Hepatocyte (in vitro differentiated cells): ENCODE data around the gene MEF2B.

Experiments used
- CTCF ChIP-seq: fragments of 200-600 bp; sonication (generic); IDR thresholded peaks from 2 replicates; pipeline ENCODE4 v1.5.1; 2016; ENCODE audit warnings: antibody characterized with exemption, mild to moderate bottlenecking; ENCODE audit not compliant: poor library complexity
- EZH2 ChIP-seq: fragments of 200-600 bp; sonication (generic); IDR thresholded peaks from 2 replicates; pipeline ENCODE4 v1.6.1; 2016; ENCODE audit warnings: antibody characterized with exemption, mild to moderate bottlenecking, borderline replicate concordance
- EZH2phosphoT487 ChIP-seq: fragments of 200-600 bp; sonication (generic); IDR thresholded peaks from one replicate; pipeline ENCODE4 v1.6.1; 2018; ENCODE audit warnings: antibody characterized with exemption, mild to moderate bottlenecking, low read depth, moderate library complexity; ENCODE audit not compliant: unreplicated experiment, severe bottlenecking

- no peak for TF ChIP-seq CTCF
- TF ChIP-seq EZH2phosphoT487, result no peak
- no peak for TF ChIP-seq EZH2
Observed at GRCh38 chr19:19171821-19172532, 1.9 kb upstream of the MEF2B start.
